Coronary artery (tissue), 2 donors: ENCODE data around the gene RPS8.

Source experiments
- DNase-seq: peaks from one replicate; pipeline ENCODE4 v3.0.0-alpha.2; 2017; ENCODE audit warnings: low spot score
- H3K27ac ChIP-seq, 2 donors: fragments of 200-600 bp; sonication (generic); one replicate each; pipeline ENCODE4 v1.5.1; 2016 to 2019
- H3K4me3 ChIP-seq: fragments of 200-600 bp; sonication (generic); 2 replicates; pipeline ENCODE4 v1.5.1; 2016; ENCODE audit warnings: mild to moderate bottlenecking, moderate library complexity
- CTCF ChIP-seq: fragments of 200-600 bp; sonication (generic); IDR thresholded peaks from one replicate; pipeline ENCODE4 v1.5.1; 2019; ENCODE audit warnings: antibody characterized with exemption

Gene RPS8

GRCh38 chr1:44826375-44827196, 51.2 kb downstream of the RPS8 start:
- peak overlapping the region; percentile 42 for H3K4me3 ChIP-seq
- peak overlapping the region in 1 of 2 donors; percentile 69 for H3K27ac ChIP-seq
- TF ChIP-seq CTCF, result no peak
- peak; percentile 78 for DNase-seq

GRCh38 chr1:44827197-44828002, 52.1 kb downstream of the RPS8 start:
- no peak for DNase-seq
- no peak overlapping the region for H3K4me3 ChIP-seq
- H3K27ac ChIP-seq, result peak overlapping the region in 1 of 2 donors; percentile 69
- no peak for TF ChIP-seq CTCF

GRCh38 chr1:44828003-44828651, 52.8 kb downstream of the RPS8 start:
- no peak overlapping the region for H3K4me3 ChIP-seq
- no peak for TF ChIP-seq CTCF
- DNase-seq, result no peak
- no peak overlapping the region for H3K27ac ChIP-seq
